Fibroblast of upper back skin (primary cell): ENCODE measurements around the gene PARVB.
A peak's percentile ranks its signal among the peaks of the same experiment; 100 is the strongest.

Experiments
- DNase-seq: peaks from one replicate; pipeline ENCODE4 v3.0.0-alpha.2; 2013

PARVB gene, protein sequence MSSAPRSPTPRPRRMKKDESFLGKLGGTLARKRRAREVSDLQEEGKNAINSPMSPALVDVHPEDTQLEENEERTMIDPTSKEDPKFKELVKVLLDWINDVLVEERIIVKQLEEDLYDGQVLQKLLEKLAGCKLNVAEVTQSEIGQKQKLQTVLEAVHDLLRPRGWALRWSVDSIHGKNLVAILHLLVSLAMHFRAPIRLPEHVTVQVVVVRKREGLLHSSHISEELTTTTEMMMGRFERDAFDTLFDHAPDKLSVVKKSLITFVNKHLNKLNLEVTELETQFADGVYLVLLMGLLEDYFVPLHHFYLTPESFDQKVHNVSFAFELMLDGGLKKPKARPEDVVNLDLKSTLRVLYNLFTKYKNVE

GRCh38 chr22:44024288-44024921, at the start of gene PARVB:
Gene PARVB (plus strand): TSS chr22:44024302. CDS start chr22:44024340, 38 bp downstream.
- DNase-seq, result no peak

DNA sequence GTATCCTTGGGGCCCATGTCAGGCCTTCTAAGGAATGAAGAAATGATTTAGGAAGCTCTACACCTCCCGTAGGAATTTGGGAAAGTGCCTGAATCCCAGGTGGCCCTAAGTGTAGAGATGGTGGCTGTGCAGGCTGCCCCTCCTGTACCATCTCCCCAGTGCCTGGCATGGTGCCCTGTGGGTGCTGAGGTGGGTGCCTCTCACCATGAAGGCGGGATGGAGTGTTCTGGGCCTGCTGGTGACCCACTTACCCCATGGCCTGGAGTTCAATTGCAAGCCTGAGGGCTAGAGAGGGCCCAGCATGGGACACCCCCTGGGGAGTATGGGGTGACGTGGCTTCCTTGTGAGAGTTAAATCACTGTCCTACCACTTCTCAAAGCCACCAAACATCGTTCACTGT, 49.1 kb upstream of the PARVB start:
- DNase-seq, result no peak

DNA sequence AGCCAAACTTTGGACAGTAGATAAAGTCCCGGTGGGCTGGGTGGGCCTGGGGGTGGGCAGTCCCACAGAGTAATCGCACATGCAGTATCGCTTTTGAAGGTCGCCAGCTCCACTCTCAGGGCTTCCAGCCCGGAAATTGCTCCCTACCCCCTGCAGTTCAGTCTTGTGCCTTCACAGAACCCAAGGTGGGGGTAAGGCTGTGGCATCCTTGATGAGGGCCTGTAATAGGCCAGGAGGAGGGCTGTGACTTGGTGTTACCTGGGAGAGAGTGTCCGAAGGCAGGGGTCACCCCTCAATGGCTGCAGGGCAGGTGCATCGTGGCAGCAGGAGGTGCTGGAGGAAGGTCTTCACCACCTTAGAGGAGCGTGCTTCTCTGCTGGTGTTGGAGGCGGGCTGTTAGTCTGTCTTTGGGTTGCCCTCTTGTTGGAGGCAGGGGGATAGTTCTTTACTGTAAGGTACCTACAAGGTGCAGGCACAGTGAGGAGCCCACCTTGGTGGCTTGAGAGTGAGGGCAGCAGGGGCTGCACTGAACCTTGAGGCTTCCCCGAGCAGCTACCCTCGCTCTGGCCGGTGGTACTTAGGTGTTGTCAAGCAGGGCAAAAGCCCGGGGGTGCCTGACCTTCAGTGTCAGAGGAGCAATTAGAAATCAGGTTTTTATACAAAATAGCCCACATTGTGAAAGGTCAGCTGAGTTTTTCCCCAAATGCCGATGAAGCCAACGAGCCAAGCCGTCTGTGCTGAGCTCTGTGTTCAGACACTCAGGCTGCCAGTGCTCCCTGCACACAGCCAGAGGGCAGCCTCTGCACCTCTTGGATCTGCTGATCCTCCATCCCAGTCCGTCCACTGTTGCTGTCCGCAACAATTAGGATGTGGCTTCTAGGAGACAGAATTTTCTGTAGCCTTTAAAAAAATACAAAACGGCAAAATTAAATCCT, 47.0 kb upstream of the PARVB start:
- no peak for DNase-seq

DNA sequence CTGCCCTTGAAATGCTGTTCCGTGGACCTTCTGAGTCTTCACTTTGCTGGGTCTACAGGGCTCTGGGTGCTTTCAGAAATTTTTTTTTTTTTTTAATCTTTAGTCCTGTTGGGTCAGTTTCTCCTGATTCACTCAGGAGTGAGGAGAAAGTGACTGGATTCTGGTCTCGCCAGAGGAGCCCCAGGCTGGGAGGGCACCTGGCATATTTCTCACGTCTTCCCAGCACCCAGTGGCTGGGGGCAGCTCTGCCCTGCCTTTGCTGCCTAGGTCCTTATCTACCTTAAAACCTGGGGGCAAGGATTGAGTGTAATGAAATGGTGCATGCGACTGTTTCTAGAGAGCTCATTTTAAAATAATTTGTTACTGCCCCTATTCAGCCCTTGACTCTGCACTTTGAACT, 45.5 kb upstream of the PARVB start:
- no peak for DNase-seq

GRCh38 chr22:43980579-43980978, 43.5 kb upstream of the PARVB start:
- DNase-seq, result no peak

DNA sequence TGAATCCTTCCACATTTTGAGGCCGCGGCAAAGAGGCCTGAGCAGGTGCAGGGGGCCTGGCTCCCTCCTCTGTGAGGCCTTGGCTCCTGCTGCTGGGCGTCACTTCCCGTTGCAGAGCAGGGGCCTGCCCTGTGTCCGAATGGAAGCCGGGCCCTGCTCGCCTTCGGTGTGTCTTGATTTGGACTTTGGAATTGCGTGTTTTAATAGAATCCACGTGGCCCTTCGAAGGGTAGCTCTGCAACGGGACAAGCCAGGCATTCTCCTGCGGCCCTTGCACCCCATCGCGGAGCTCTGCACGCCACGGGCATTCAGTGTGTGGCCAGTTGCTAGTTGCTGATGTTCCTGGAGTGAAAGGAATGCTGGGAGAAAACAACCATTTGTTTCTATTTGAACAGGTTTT, 43.1 kb upstream of the PARVB start:
- DNase-seq, result no peak

- DNase-seq, result no peak
Observed at GRCh38 chr22:43983808-43984207, 40.3 kb upstream of the PARVB start.

GRCh38 chr22:43985532-43985931, 38.6 kb upstream of the PARVB start:
- no peak for DNase-seq

GRCh38 chr22:43988116-43988820, 35.8 kb upstream of the PARVB start:
- no peak for DNase-seq

GRCh38 chr22:43988960-43989359, 35.1 kb upstream of the PARVB start:
- DNase-seq, result no peak

- DNase-seq, result no peak
Observed at GRCh38 chr22:43990044-43990443, 34.1 kb upstream of the PARVB start.

GRCh38 chr22:43991316-43992020, 32.6 kb upstream of the PARVB start:
- no peak for DNase-seq

DNA sequence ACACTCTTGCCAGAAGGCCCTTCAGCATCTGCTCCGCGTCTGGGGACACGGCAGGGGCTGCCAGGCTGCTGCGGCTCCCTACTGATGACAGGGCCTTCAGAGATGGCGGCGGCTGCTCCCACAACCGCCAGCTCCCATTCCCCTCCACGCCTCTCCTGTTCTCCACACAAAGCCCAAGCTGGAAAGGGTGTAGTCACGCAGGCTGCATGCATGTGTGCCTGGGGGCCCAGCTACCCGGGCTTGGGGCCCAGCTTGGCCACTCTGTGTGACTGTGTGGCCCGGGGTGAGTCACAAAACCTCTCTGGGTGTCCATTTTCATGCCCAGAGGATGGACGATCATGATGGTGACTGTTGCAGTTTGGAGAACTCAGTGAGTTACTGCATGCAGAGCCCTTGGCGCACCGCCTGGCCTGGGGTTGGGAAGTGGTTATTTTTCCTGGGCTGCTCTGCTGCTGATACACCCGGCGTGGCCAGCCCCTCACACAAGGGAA, 31.7 kb upstream of the PARVB start:
- DNase-seq, result peak; percentile 51

DNA sequence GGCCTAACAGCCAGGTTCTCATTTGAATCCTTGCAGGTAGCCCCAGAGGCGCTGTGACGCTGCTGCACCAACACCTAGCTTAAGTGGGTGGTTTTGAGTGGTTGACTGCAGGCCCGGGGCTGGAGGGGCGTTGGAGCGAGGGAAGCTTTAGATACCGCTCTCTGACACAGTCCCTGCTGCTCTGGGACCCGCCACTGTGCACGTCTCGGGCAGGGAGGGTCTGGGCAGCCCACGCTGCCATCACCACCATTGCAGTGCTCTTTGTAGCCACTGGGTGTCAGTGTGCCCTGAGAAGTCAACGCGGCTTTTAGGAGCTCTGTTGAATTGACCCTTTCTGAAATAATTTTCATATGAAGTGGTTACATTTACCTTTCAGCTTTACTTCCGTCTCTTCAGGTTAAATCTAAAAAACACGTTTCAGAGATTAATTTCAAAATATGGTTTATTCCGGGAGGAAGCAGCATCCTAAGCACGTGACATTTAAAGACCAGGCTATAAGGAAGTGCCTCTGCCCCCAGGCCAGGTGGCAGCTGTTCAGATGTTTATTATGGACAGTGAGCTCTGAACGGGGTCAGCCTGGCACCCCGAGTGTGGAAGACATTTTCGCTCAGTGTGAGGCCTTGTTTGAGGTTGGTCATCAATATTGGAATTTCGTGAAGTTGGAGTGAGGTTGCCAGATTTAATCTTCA, 30.9 kb upstream of the PARVB start:
- DNase-seq, result peak; percentile 57

DNA sequence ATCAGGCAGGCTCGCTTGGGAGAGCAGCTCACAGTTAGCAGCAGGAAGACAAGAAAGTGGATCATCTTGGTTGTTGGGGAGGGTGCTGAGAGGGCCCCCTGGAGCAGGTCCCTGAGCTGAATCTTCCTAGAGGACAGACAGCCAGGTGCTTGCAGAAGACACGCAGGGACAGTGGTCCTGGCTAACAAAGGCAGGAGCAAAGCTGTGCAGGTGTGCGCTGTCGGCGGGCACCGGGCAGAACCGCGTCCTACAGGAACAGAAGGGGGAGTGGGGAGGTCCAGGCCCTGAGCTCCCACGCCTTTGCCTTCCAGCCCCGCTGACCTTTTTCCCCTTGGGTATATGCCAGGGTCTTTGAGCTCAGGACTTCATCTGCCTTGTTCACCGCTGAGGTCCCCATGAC, 30.1 kb upstream of the PARVB start:
- DNase-seq, result no peak

DNA sequence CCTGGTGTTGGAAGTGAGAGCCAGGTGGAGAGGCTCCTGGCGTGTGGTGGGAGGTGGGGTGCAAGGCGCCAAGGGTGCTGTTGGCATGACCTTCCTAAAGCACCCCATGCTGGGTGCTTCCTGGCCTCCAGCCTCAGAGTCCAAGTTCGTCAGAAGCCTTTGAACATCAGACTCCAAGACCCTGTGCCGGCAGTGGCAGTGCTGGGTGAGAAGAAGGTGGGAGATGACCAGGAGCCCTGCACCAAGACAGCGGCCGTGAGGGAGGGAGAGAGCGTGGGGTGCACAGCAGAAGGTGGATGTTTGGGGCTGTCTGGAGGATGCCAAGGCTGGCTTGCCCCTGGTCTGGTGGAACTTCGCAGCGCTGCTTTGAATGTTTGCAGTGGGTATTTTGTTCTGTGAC, 29.7 kb upstream of the PARVB start:
- DNase-seq, result no peak

DNA sequence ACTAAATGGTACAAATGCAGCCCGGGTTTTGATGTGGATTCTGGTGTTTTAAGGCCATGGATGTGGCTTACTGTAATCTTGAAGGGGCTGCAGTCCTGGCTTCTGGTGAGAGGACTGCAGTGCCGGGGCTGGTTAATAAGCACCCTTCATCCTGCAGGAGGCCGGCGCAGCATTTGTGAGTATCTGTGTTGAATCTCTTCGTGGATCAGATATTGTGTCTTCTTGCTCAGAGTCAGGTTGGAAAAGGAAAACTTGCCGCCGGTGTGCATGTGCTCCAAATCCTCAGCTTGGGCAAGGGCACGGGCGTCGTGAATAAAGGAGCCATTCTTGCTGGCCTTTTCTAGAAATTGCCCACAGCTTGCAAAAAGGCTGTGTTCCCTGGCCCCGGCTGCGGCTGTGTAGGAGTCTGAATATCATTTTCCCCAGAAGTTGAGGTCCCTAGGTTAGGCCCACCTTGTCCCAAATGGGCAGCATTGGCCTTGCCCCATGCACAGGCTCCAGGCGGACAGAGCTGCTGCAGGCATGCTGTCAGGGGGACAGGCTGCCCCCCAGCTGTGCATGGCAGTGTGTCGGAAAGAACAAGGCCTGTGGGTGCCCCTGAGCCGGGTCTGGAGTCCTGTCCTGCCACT, 28.9 kb upstream of the PARVB start:
- DNase-seq, result no peak

GRCh38 chr22:43995798-43996169, 28.3 kb upstream of the PARVB start:
- no peak for DNase-seq

DNA sequence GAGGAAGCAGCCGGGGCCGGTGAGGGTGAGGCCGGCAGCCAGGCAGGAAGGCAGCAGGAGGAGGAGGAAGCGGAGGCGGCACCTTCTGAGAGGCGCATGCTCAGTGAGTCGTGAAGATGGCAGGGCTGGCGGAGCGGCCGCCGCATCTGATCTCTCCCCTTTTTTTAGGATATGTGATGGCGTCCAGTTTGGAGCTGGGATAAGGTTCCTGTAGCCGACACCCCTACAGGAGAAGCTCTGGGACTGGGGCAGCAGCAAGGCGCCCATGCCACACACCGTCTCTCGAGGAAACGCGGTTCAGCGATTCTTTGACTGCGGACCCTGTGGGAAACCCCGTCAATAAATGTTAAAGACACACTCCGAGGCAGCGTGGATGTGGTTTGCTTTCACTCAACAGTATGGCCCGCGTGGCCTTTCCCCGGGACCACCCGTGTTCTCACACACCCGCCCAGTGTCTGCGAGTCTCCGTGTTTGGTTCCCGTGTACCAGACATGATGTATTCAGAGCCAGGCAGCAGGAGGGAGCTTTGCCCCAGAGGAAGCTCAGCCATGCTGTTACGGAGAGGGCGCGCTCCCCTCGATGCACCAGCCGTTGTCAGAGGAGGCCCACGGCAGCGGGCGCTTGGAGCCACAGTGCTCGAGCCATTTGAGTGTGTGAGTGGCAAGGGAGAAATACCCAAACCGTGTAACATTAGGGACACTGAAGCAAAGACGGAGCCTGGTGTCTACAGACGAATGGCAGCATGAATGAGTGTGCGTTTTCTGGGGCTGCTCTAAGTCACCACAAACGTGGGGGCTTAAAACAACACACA, 27.7 kb upstream of the PARVB start:
- no peak for DNase-seq

DNA sequence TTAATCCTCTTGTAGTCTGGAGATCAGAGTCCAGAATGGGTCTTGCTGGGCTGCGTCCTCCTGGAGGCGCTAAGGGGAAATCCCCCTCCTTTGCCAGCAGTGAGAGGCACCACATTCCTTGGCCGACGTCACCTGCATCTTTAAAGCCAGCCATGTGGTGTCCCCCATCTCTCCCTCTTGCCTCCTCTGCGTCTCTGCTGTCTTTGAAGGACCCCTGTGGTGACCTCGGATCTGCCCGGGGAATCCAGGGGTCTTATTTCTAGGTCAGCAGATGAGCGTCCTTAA, 27.2 kb upstream of the PARVB start:
- no peak for DNase-seq
